Measurements from ENCODE around the gene IBSP. TPM values are rescaled to one million over a fixed set of nuclear protein-coding genes. Genes with fewer than 3 reads are reported as not detected.

The IBSP gene, protein sequence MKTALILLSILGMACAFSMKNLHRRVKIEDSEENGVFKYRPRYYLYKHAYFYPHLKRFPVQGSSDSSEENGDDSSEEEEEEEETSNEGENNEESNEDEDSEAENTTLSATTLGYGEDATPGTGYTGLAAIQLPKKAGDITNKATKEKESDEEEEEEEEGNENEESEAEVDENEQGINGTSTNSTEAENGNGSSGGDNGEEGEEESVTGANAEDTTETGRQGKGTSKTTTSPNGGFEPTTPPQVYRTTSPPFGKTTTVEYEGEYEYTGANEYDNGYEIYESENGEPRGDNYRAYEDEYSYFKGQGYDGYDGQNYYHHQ
- total RNA-seq = not detected in 2 replicates
- long read RNA-seq = 0 reads

DNA sequence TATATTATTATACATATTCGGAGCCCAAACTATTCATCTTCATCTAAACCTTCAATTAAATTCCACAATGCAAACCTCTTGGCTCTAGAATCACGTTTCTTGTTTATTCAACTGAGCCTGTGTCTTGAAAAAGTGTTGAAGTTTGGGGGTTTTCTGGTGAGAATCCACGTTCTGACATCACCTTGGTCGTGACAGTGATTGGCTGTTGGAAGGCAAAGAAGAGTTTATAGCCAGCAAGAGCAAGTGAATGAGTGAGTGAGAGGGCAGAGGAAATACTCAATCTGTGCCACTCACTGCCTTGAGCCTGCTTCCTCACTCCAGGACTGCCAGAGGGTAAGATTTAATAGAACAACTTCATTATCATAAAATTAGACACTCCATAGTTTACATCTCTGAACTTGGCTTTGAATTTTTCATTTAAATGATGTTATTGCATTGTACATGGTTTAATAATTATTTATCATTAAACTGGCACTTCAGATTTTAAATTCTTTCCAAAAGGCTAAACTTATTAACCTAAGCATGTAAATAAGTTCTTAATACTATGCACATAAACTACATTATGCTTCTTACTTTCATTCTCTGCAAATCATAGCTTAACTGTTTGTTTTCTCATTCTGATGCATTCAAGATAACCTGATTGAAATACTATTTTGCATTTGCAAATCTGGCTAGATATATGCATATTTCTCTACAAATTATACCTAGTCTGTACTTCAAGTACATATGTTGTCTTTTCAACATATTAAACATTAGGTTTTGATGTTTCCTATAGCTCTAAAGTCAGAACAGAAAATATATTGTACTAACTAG, at the start of gene IBSP:
Gene IBSP, plus strand, starts transcription at position 254 of the 813 bp plus-strand sequence. CDS start 2,808 bp downstream, outside the sequence.
- H3K9me3 Mint-ChIP-seq (ENCODE audit: unreplicated experiment) = no peaks in the 10 kb centered on the region
- no peaks in the 10 kb centered on the region for H3K36me3 Mint-ChIP-seq (ENCODE audit: unreplicated experiment)
- TF ChIP-seq CTCF (IDR thresholded peaks at IDR 0.05) = no peak
- DNase-seq (ENCODE audit: extremely low spot score, unreplicated experiment) = no peak
- no peak within 1 kb of the TSS for H3K4me3 Mint-ChIP-seq (ENCODE audit: unreplicated experiment)
- H3K27ac Mint-ChIP-seq (ENCODE audit: unreplicated experiment) = no peak within 1 kb of the TSS
- no peaks in the 10 kb centered on the region for H3K4me1 Mint-ChIP-seq (ENCODE audit: unreplicated experiment)
- H3K27me3 Mint-ChIP-seq (ENCODE audit: unreplicated experiment) = peaks cover 10% of the 10 kb centered on the region

DNA sequence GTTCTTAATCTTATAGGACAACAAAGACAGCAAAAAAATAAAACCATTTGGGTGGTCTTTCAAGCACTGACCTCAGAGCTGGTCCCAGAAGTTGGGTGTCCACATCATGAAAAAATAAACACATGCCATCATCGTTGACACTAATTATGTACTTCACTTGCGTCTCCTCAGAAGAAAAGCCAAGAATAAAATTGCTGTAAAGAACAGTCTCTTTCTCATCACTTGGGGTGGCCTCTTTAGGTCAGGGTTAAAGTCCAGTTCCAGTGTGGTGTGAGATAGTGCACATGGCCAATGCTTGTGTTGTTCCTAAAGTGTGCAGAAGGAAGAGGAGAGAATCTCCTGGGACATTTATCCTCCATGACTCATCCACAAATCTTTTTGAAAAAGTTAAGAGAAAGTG, 49.5 kb upstream of the IBSP start:
- no peak for DNase-seq (ENCODE audit: extremely low spot score, unreplicated experiment)
- Mint-ChIP-seq H3K36me3 (ENCODE audit: unreplicated experiment) (no peaks in the 10 kb centered on the region), H3K4me1 (ENCODE audit: unreplicated experiment) (no peaks in the 10 kb centered on the region), H3K9me3 (ENCODE audit: unreplicated experiment) (no peaks in the 10 kb centered on the region), H3K4me3 (ENCODE audit: unreplicated experiment) (no peak overlapping the region), H3K27ac (ENCODE audit: unreplicated experiment) (no peak overlapping the region), H3K27me3 (ENCODE audit: unreplicated experiment) (peaks cover 8% of the 10 kb centered on the region)
- TF ChIP-seq CTCF (IDR thresholded peaks at IDR 0.05) = no peak

DNA sequence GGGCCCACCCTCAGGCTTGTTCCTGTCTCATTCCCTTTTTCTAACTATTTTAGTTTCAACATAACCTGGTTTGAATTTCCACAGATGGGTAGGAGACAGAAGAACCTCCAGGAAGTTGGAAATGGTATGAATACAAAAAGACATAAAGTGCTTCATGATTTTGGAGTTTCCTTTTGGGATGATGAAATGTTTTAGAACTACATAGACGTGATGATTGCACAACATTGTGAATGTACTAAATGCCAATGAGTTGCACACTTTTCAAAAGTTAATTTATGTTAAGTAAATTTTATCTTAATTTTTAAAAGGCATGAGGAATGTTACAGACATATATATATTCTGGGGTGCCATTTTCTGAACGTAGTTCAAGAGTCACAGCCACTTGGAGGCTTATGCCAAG, 41.1 kb upstream of the IBSP start:
- Mint-ChIP-seq H3K4me3 (ENCODE audit: unreplicated experiment) (no peak overlapping the region), H3K36me3 (ENCODE audit: unreplicated experiment) (no peaks in the 10 kb centered on the region), H3K4me1 (ENCODE audit: unreplicated experiment) (no peaks in the 10 kb centered on the region), H3K27ac (ENCODE audit: unreplicated experiment) (no peak overlapping the region), H3K9me3 (ENCODE audit: unreplicated experiment) (no peaks in the 10 kb centered on the region), H3K27me3 (ENCODE audit: unreplicated experiment) (peaks cover 33% of the 10 kb centered on the region)
- TF ChIP-seq CTCF (IDR thresholded peaks at IDR 0.05) = no peak
- DNase-seq (ENCODE audit: extremely low spot score, unreplicated experiment) = no peak

DNA sequence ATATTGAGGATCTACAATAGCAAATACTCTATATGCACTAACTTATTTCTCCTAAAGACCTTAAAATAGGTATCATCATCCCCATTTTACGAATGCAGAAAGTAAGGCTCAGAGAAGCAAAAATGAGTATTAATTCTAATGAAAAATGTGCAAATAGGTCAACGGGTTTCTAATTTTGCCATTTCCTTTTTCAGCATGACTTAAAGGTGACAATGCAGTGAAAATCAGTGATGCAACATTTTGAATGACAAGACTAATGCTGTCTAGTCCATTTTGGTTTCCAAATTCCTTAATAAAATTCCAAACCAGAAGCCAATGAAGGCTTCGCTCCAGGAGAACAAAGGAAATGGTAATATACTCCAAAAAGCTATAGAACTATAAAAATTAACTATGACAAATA, 37.0 kb upstream of the IBSP start:
- no peaks in the 10 kb centered on the region for H3K9me3 Mint-ChIP-seq (ENCODE audit: unreplicated experiment)
- DNase-seq (ENCODE audit: extremely low spot score, unreplicated experiment) = no peak
- H3K4me3 Mint-ChIP-seq (ENCODE audit: unreplicated experiment) = no peak overlapping the region
- TF ChIP-seq CTCF (IDR thresholded peaks at IDR 0.05) = no peak
- no peaks in the 10 kb centered on the region for H3K36me3 Mint-ChIP-seq (ENCODE audit: unreplicated experiment)
- peaks cover 47% of the 10 kb centered on the region for H3K27me3 Mint-ChIP-seq (ENCODE audit: unreplicated experiment)
- no peaks in the 10 kb centered on the region for H3K4me1 Mint-ChIP-seq (ENCODE audit: unreplicated experiment)
- no peak overlapping the region for H3K27ac Mint-ChIP-seq (ENCODE audit: unreplicated experiment)

GRCh38 chr4:87781569-87781968, 17.8 kb upstream of the IBSP start:
- Mint-ChIP-seq H3K9me3 (ENCODE audit: unreplicated experiment) (no peaks in the 10 kb centered on the region), H3K27me3 (ENCODE audit: unreplicated experiment) (peaks cover 28% of the 10 kb centered on the region), H3K4me3 (ENCODE audit: unreplicated experiment) (no peak overlapping the region), H3K36me3 (ENCODE audit: unreplicated experiment) (no peaks in the 10 kb centered on the region), H3K27ac (ENCODE audit: unreplicated experiment) (no peak overlapping the region), H3K4me1 (ENCODE audit: unreplicated experiment) (no peaks in the 10 kb centered on the region)
- TF ChIP-seq CTCF (IDR thresholded peaks at IDR 0.05) = no peak
- no peak for DNase-seq (ENCODE audit: extremely low spot score, unreplicated experiment)
